Right lobe of liver (tissue), 4 donors: Measurements from ENCODE around the gene ACSS1.

Source experiments
- CTCF ChIP-seq, 4 donors: fragments of 200-600 bp in 3 of 4; fragments of 450-650 bp in 1 of 4; IDR thresholded peaks; one replicate each; pipeline versions ENCODE4 v1.5.1 to v1.8.0; 2016 to 2022; ENCODE audit warnings: antibody characterized with exemption in 4 of 4, mild to moderate bottlenecking in 2 of 4
- POLR2A ChIP-seq: fragments of 450-650 bp; IDR thresholded peaks from one replicate; pipeline ENCODE4 v1.6.1; 2017; ENCODE audit warnings: antibody characterized with exemption, mild to moderate bottlenecking
- donor health status: DM: no; HTN: no; CAD: no.
- donor health status: DM: no; HTN: no; CAD: no.
- donor health status: DM: no; HTN: yes; CAD: no.

GRCh38 chr20:24987244-24987643, 70.7 kb downstream of the ACSS1 start:
- TF ChIP-seq CTCF (IDR thresholded peaks at IDR 0.05): no peak
- TF ChIP-seq POLR2A: no peak
